H9 (cell line): ENCODE measurements around the gene CLCN3. TPM values are rescaled to one million over a fixed set of nuclear protein-coding genes. Genes with fewer than 3 reads are reported as not detected.

Experiments
- DNase-seq: peaks from one replicate; pipeline ENCODE4 v3.0.0-alpha.2; 2017
- H2AFZ ChIP-seq: one replicate; pipeline ENCODE4 v1.6.1; 2013; ENCODE audit warnings: mild to moderate bottlenecking, low read length, control low read depth, moderate library complexity
- H2AK5ac ChIP-seq: 2 replicates; pipeline ENCODE4 v1.6.1; 2013; ENCODE audit warnings: low read length, control low read depth, mixed read lengths; ENCODE audit not compliant: insufficient read length
- H2BK120ac ChIP-seq: one replicate; pipeline ENCODE4 v1.6.1; 2013; ENCODE audit warnings: low read depth, mild to moderate bottlenecking, low read length, control low read depth, inconsistent platforms; ENCODE audit not compliant: poor library complexity, severe bottlenecking
- H2BK12ac ChIP-seq: 2 replicates; pipeline ENCODE4 v1.6.1; 2013; ENCODE audit warnings: low read length, control low read depth, mixed read lengths, low read depth; ENCODE audit not compliant: insufficient read length
- H2BK15ac ChIP-seq: 2 replicates; pipeline ENCODE4 v1.6.1; 2013; ENCODE audit warnings: low read depth, low read length, control low read depth
- H2BK20ac ChIP-seq: one replicate; pipeline ENCODE4 v1.6.1; 2013; ENCODE audit warnings: low read depth, mild to moderate bottlenecking, low read length, control low read depth, inconsistent platforms; ENCODE audit not compliant: poor library complexity, severe bottlenecking
- H2BK5ac ChIP-seq: 2 replicates; pipeline ENCODE4 v1.6.1; 2013; ENCODE audit warnings: low read length, control low read depth, mixed read lengths; ENCODE audit not compliant: insufficient read length
- H3K14ac ChIP-seq: 2 replicates; pipeline ENCODE4 v1.6.1; 2013; ENCODE audit warnings: low read length, control low read depth; ENCODE audit not compliant: insufficient read depth
- H3K18ac ChIP-seq: 2 replicates; pipeline ENCODE4 v1.6.1; 2013; ENCODE audit warnings: low read depth, mild to moderate bottlenecking, mixed read lengths, low read length, control low read depth; ENCODE audit not compliant: insufficient read length
- H3K23ac ChIP-seq: 2 replicates; pipeline ENCODE4 v1.6.1; 2013; ENCODE audit warnings: low read length, control low read depth, mixed read lengths, low read depth; ENCODE audit not compliant: insufficient read length
- H3K23me2 ChIP-seq: 2 replicates; pipeline ENCODE4 v1.6.1; 2013; ENCODE audit warnings: low read depth, mild to moderate bottlenecking, mixed read lengths, low read length, control low read depth; ENCODE audit not compliant: insufficient read length, poor library complexity, severe bottlenecking
- H3K27ac ChIP-seq: 2 replicates; pipeline ENCODE4 v1.5.1; 2013; ENCODE audit warnings: low read length, control low read depth, mixed read lengths, low read depth; ENCODE audit not compliant: insufficient read length
- H3K27me3 ChIP-seq: 2 replicates; pipeline ENCODE4 v1.6.1; 2013; ENCODE audit warnings: low read length, control low read depth, inconsistent platforms; ENCODE audit not compliant: insufficient read depth
- H3K4ac ChIP-seq: 2 replicates; pipeline ENCODE4 v1.6.1; 2013; ENCODE audit warnings: low read depth, mild to moderate bottlenecking, control low read depth, inconsistent platforms, low read length, moderate library complexity
- H3K4me1 ChIP-seq: 2 replicates; pipeline ENCODE4 v1.6.1; 2013; ENCODE audit warnings: low read length, control low read depth, inconsistent platforms; ENCODE audit not compliant: insufficient read depth
- H3K4me2 ChIP-seq: 2 replicates; pipeline ENCODE4 v1.6.1; 2013; ENCODE audit warnings: low read length, control low read depth, mixed read lengths; ENCODE audit not compliant: insufficient read length, insufficient read depth
- H3K56ac ChIP-seq: 2 replicates; pipeline ENCODE4 v1.6.1; 2013; ENCODE audit warnings: low read depth, mild to moderate bottlenecking, mixed read lengths, low read length, control low read depth; ENCODE audit not compliant: insufficient read length
- H3K79me1 ChIP-seq: 2 replicates; pipeline ENCODE4 v1.6.1; 2013; ENCODE audit warnings: low read depth, mild to moderate bottlenecking, moderate library complexity, low read length, control low read depth, inconsistent platforms; ENCODE audit not compliant: insufficient read depth, poor library complexity, severe bottlenecking
- H3K79me2 ChIP-seq: 2 replicates; pipeline ENCODE4 v1.6.1; 2013; ENCODE audit warnings: low read length, control low read depth, inconsistent platforms; ENCODE audit not compliant: insufficient read depth
- H3K9ac ChIP-seq: 2 replicates; pipeline ENCODE4 v1.6.1; 2013; ENCODE audit warnings: low read length, control low read depth, mixed read lengths; ENCODE audit not compliant: insufficient read length; ENCODE audit errors: extremely low read depth
- H3K9me3 ChIP-seq: one replicate; pipeline ENCODE4 v1.6.1; 2013; ENCODE audit warnings: low read depth, low read length, inconsistent platforms; ENCODE audit not compliant: control insufficient read depth
- H3T11ph ChIP-seq: one replicate; pipeline ENCODE4 v1.6.1; 2013; ENCODE audit warnings: mild to moderate bottlenecking, low read length, control low read depth, inconsistent platforms
- H4K20me1 ChIP-seq: one replicate; pipeline ENCODE4 v1.6.1; 2013; ENCODE audit not compliant: control insufficient read depth, insufficient read length, insufficient read depth
- H4K5ac ChIP-seq: 2 replicates; pipeline ENCODE4 v1.6.1; 2013; ENCODE audit warnings: low read depth, mild to moderate bottlenecking, mixed read lengths, low read length, control low read depth; ENCODE audit not compliant: insufficient read length
- H4K8ac ChIP-seq: replicated peaks from 2 replicates; pipeline ENCODE4 v1.6.1; 2013; ENCODE audit warnings: low read length, control low read depth, mixed read lengths, low read depth; ENCODE audit not compliant: insufficient read length
- H4K91ac ChIP-seq: 2 replicates; pipeline ENCODE4 v1.6.1; 2013; ENCODE audit warnings: low read depth, mild to moderate bottlenecking, moderate library complexity, mixed read lengths, low read length, control low read depth; ENCODE audit not compliant: insufficient read length
- H3K27ac Mint-ChIP-seq, 3 experiments: 2 replicates in 2 of 3; 3 replicates in 1 of 3; pipeline ENCODE4 v1.8.0; 2020 to 2021; ENCODE audit warnings: mixed read lengths in 3 of 3, mild to moderate bottlenecking in 1 of 3, moderate library complexity in 1 of 3
- H3K27me3 Mint-ChIP-seq: 2 replicates; pipeline ENCODE4 v1.8.0; 2021; ENCODE audit warnings: low read depth, mild to moderate bottlenecking, moderate library complexity, mixed read lengths
- H3K36me3 Mint-ChIP-seq, 3 experiments: 2 replicates in 2 of 3; 3 replicates in 1 of 3; pipeline ENCODE4 v1.8.0; 2020 to 2021; ENCODE audit warnings: low read depth in 3 of 3, mixed read lengths in 3 of 3; ENCODE audit not compliant: insufficient read depth in 1 of 3
- H3K4me1 Mint-ChIP-seq, 2 experiments: 2 replicates each; pipeline ENCODE4 v1.8.0; 2020; ENCODE audit warnings: mixed read lengths in 2 of 2
- H3K4me3 Mint-ChIP-seq, 2 experiments: 2 replicates in 1 of 2; 3 replicates in 1 of 2; pipeline ENCODE4 v1.8.0; 2020 to 2021; ENCODE audit warnings: mild to moderate bottlenecking in 2 of 2, mixed read lengths in 2 of 2, moderate library complexity in 1 of 2
- H3K9me3 Mint-ChIP-seq, 2 experiments: 2 replicates in 1 of 2; 3 replicates in 1 of 2; pipeline ENCODE4 v1.8.0; 2020; ENCODE audit warnings: mild to moderate bottlenecking in 2 of 2, mixed read lengths in 2 of 2, moderate library complexity in 1 of 2
- CTCF ChIP-seq: fragments of 200-600 bp; sonication (generic); conservative IDR thresholded peaks from 3 replicates; pipeline ENCODE4 v1.8.0; 2021; ENCODE audit warnings: antibody characterized with exemption, mild to moderate bottlenecking
- WGBS: extraction: QIAGEN DNeasy Blood & Tissue Kit; methylation state at CpG from one replicate; pipeline ENCODE4 v1.1.7; 2013; ENCODE audit warnings: missing lambda C conversion rate, low lambda C conversion rate, mixed read lengths; ENCODE audit not compliant: insufficient read length; ENCODE audit errors: extremely low coverage; 5-methylcytosine and 5-hydroxymethylcytosine counted together
- total RNA-seq: library from RNA; stranded (reverse); gene quantifications from 2 replicates; pipeline ENCODE4 v1.2.1, GENCODE V29; 2021

The CLCN3 gene
- total RNA-seq, 1 experiment from 2014 or later: 25.7 TPM

GRCh38 chr4:169604131-169604900 is 16.1 kb upstream of the CLCN3 start:
- Histone ChIP-seq H3K18ac (no peak overlapping the region), H3K27me3 (no peaks in the 10 kb centered on the region), H4K5ac (no peak overlapping the region), H3K23me2 (no peaks in the 10 kb centered on the region), H2BK5ac (no peak overlapping the region), H3K9ac (no peak overlapping the region), H3K4me2 (no peak overlapping the region), H3K4ac (no peak overlapping the region), H4K8ac (no peak overlapping the region), H2AK5ac (no peak overlapping the region), H3K79me1 (no peaks in the 10 kb centered on the region), H3K56ac (no peak overlapping the region), H3K23ac (no peak overlapping the region), H4K20me1 (no peaks in the 10 kb centered on the region), H3K4me1 (no peaks in the 10 kb centered on the region), H3K14ac (no peak overlapping the region), H4K91ac (no peak overlapping the region), H3K27ac (no peak overlapping the region), H3K9me3 (no peaks in the 10 kb centered on the region), H2AFZ (no peak overlapping the region), H2BK15ac (no peak overlapping the region), H2BK120ac (no peak overlapping the region), H2BK12ac (no peak overlapping the region), H2BK20ac (no peak overlapping the region), H3T11ph (no peak overlapping the region), H3K79me2 (no peaks in the 10 kb centered on the region)
- no peak for TF ChIP-seq CTCF
- H3K27me3 Mint-ChIP-seq: no peaks in the 10 kb centered on the region
- no peak for DNase-seq
- no CpG with 5 or more reads among the region's 1 CpG for WGBS
- no peaks in the 10 kb centered on the region for H3K4me1 Mint-ChIP-seq
- no peak overlapping the region for H3K4me3 Mint-ChIP-seq
- no peak overlapping the region for H3K27ac Mint-ChIP-seq
- H3K36me3 Mint-ChIP-seq: peaks cover 2 to 13% (median 2%) of the 10 kb centered on the region in 3 experiments; a peak in 6 of 7 replicates
- H3K9me3 Mint-ChIP-seq: no peaks in the 10 kb centered on the region
